ENCODE results near the gene HTRA3. TPM values are rescaled to one million over a fixed set of nuclear protein-coding genes. Genes with fewer than 3 reads are reported as not detected.

Gene HTRA3
- total RNA-seq, 1 donor from 2014 or later: 35.2 TPM

DNA sequence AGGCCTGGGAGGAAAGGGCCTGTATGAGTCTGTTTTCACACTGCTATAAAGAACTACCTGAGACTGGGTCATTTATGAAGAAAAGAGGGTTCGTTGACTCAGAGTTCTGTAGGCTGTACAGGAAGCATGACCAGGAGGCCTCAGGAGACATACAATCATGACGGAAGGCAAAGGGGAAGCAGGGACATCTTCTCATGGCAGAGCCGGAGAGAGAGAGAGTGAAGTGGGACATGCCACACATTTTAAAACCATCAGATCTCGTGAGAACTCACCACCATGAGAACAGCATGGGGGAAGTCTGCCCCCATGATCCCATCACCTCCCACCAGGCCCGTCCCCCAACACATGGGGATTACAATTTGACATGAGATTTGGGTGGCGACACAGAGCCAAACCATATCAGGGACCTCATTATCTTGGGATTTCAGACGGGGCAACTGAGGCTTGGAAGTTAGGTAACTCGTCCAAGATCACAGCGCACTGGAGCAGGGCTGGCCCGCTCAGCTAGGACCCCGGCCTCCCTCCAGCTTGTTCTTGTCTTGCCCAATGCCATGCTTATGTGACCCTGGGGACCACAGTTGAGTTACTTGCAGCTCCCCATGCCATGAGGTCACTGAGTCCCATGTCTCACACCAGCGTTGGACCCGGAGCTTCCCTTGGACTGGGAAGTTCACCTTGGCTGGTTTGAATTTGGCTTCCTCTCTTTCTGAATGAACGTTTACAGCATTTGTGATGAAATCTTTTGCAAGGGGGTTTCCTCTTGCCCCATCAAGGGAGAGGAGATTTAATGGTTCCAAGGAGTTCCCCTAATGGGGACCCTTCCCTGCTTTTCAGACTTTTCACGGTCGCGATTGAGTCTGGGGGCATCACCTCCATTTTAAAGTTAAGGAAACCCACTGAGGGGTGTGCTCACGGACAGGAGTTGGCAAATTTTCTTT is 18.1 kb downstream of the HTRA3 start:
- Histone ChIP-seq H3K27ac (ENCODE audit: low read depth, low read length) (no peak overlapping the region), H3K4me3 (ENCODE audit: insufficient read depth, low read depth, low read length) (no peak overlapping the region), H4K20me1 (ENCODE audit: insufficient read depth, low read length) (no peaks in the 10 kb centered on the region), H3K27me3 (ENCODE audit: insufficient read depth, low read length) (no peaks in the 10 kb centered on the region), H3K9me3 (ENCODE audit: insufficient read depth, low read depth, low read length) (no peaks in the 10 kb centered on the region), H3K79me2 (ENCODE audit: insufficient read depth, low read length) (no peaks in the 10 kb centered on the region), H3K4me1 (ENCODE audit: insufficient read depth, low read length) (no peaks in the 10 kb centered on the region), H3K9ac (ENCODE audit: low read length) (no peak overlapping the region), H3K36me3 (ENCODE audit: insufficient read depth, low read length) (no peaks in the 10 kb centered on the region), H3K4me2 (ENCODE audit: low read length) (no peak overlapping the region), H2AFZ (ENCODE audit: low read depth, low read length) (no peak overlapping the region)
- DNase-seq (ENCODE audit: low read depth) (no peak), FAIRE-seq (no peak)
- Mint-ChIP-seq H3K27ac (ENCODE audit: unreplicated experiment) (no peak overlapping the region), H3K27me3 (ENCODE audit: low read depth, unreplicated experiment) (peaks cover 22% of the 10 kb centered on the region), H3K36me3 (ENCODE audit: low read depth, unreplicated experiment) (peaks cover 34% of the 10 kb centered on the region), H3K4me1 (ENCODE audit: low read depth, unreplicated experiment) (peaks cover 2% of the 10 kb centered on the region), H3K9me3 (ENCODE audit: unreplicated experiment) (peaks cover 2% of the 10 kb centered on the region), H3K4me3 (ENCODE audit: unreplicated experiment) (no peak overlapping the region)
- TF ChIP-seq, protein P1, sequence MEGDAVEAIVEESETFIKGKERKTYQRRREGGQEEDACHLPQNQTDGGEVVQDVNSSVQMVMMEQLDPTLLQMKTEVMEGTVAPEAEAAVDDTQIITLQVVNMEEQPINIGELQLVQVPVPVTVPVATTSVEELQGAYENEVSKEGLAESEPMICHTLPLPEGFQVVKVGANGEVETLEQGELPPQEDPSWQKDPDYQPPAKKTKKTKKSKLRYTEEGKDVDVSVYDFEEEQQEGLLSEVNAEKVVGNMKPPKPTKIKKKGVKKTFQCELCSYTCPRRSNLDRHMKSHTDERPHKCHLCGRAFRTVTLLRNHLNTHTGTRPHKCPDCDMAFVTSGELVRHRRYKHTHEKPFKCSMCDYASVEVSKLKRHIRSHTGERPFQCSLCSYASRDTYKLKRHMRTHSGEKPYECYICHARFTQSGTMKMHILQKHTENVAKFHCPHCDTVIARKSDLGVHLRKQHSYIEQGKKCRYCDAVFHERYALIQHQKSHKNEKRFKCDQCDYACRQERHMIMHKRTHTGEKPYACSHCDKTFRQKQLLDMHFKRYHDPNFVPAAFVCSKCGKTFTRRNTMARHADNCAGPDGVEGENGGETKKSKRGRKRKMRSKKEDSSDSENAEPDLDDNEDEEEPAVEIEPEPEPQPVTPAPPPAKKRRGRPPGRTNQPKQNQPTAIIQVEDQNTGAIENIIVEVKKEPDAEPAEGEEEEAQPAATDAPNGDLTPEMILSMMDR (IDR thresholded peaks at IDR 0.05; ENCODE audit: insufficient read depth, low read depth, low read length): no peak
- no peak for TF ChIP-seq EZH2 (IDR thresholded peaks at IDR 0.05; ENCODE audit: insufficient read depth, low read length)

DNA sequence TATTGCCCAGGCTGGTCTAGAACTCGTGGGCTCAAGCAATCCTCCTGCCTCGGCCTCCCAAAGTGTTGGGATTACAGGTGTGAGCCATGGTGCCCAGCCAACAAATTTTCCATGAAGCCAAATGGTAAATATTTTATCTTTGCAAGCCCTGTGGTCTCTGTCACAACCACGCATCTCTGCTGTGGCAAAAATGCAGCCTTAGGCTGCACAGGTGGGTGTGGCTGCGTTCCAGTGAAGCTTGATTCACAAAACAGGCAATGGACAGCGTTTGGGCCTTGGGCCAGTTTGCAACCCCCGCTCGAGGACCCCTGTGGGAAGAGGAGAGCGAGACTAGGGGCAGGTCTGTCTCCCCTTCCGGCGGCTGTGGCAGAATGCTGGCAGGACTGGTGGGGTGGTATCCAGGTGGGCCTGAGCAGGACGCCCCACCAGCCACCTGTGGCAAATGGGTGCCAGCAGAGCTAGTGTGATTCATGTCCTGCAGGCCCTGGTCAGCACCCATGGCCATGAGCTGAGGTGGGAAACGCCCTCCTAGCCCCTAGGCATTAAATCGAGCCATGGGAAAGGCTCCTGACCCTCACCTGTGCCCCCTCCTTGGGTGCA is 19.7 kb downstream of the HTRA3 start:
- no peak for TF ChIP-seq EZH2 (IDR thresholded peaks at IDR 0.05; ENCODE audit: insufficient read depth, low read length)
- TF ChIP-seq, protein P1 (IDR thresholded peaks at IDR 0.05; ENCODE audit: insufficient read depth, low read depth, low read length): no peak
- H3K9me3 ChIP-seq (ENCODE audit: insufficient read depth, low read depth, low read length): no peaks in the 10 kb centered on the region
- H3K79me2 ChIP-seq (ENCODE audit: insufficient read depth, low read length): no peaks in the 10 kb centered on the region
- H3K27ac ChIP-seq (ENCODE audit: low read depth, low read length): no peak overlapping the region
- no peak overlapping the region for H3K27ac Mint-ChIP-seq (ENCODE audit: unreplicated experiment)
- no peaks in the 10 kb centered on the region for H3K36me3 ChIP-seq (ENCODE audit: insufficient read depth, low read length)
- peaks cover 19% of the 10 kb centered on the region for H3K27me3 Mint-ChIP-seq (ENCODE audit: low read depth, unreplicated experiment)
- no peak overlapping the region for H2AFZ ChIP-seq (ENCODE audit: low read depth, low read length)
- no peak overlapping the region for H3K4me2 ChIP-seq (ENCODE audit: low read length)
- no peaks in the 10 kb centered on the region for H3K4me1 ChIP-seq (ENCODE audit: insufficient read depth, low read length)
- H3K9ac ChIP-seq (ENCODE audit: low read length): no peak overlapping the region
- FAIRE-seq: no peak
- no peak overlapping the region for H3K4me3 Mint-ChIP-seq (ENCODE audit: unreplicated experiment)
- H3K4me1 Mint-ChIP-seq (ENCODE audit: low read depth, unreplicated experiment): no peaks in the 10 kb centered on the region
- DNase-seq (ENCODE audit: low read depth): no peak
- H3K36me3 Mint-ChIP-seq (ENCODE audit: low read depth, unreplicated experiment): peaks cover 31% of the 10 kb centered on the region
- peaks cover 2% of the 10 kb centered on the region for H3K9me3 Mint-ChIP-seq (ENCODE audit: unreplicated experiment)
- no peaks in the 10 kb centered on the region for H4K20me1 ChIP-seq (ENCODE audit: insufficient read depth, low read length)
- H3K27me3 ChIP-seq (ENCODE audit: insufficient read depth, low read length): no peaks in the 10 kb centered on the region
- H3K4me3 ChIP-seq (ENCODE audit: insufficient read depth, low read depth, low read length): no peak overlapping the region

Data from astrocyte (in vitro differentiated cells and primary cell).